Measurements from ENCODE around the gene TMIGD2. TPM values are rescaled to one million over a fixed set of nuclear protein-coding genes. Genes with fewer than 3 reads are reported as not detected.
"Not testable (repeated sequence)": the region's sequence is repeated elsewhere in the genome, so short reads cannot be mapped to it uniquely, and the experiment has no call there.

TMIGD2 gene
- total RNA-seq, 1 donor from 2014 or later, result not detected

- no peak for DNase-seq
Measured at GRCh38 chr19:4297901-4298809, 4.0 kb downstream of the TMIGD2 start.

- DNase-seq, result peak; percentile 80
Measured at GRCh38 chr19:4295972-4296771, 6.0 kb downstream of the TMIGD2 start.

GRCh38 chr19:4294389-4294788, 7.8 kb downstream of the TMIGD2 start:
- no peak for DNase-seq

GRCh38 chr19:4292515-4292914, 9.7 kb downstream of the TMIGD2 start:
- DNase-seq, result no peak

GRCh38 chr19:4291184-4291732, 10.9 kb downstream of the TMIGD2 start:
- DNase-seq, result no peak

GRCh38 chr19:4288091-4288777, 14.0 kb downstream of the TMIGD2 start:
- DNase-seq, result no peak

- DNase-seq, result not testable (repeated sequence)
Measured at GRCh38 chr19:4286141-4286540, 16.0 kb downstream of the TMIGD2 start.

- DNase-seq, result no peak
Measured at GRCh38 chr19:4284974-4285373, 17.2 kb downstream of the TMIGD2 start.

GRCh38 chr19:4284176-4284958, 17.8 kb downstream of the TMIGD2 start:
- DNase-seq, result no peak

GRCh38 chr19:4279530-4280422, 22.4 kb downstream of the TMIGD2 start:
- DNase-seq, result no peak

- no peak for DNase-seq
Measured at GRCh38 chr19:4279267-4279529, 23.0 kb downstream of the TMIGD2 start.

- peak; percentile 89 for DNase-seq
Measured at GRCh38 chr19:4278419-4279266, 23.5 kb downstream of the TMIGD2 start, which contains the start of gene SHD. SHD (plus strand) TSS chr19:4279266; CDS start chr19:4280064, 798 bp downstream.

GRCh38 chr19:4278010-4278409, 24.2 kb downstream of the TMIGD2 start:
- DNase-seq, result no peak

- DNase-seq, result no peak
Measured at GRCh38 chr19:4277191-4277696, 24.9 kb downstream of the TMIGD2 start.

- DNase-seq, result not testable (repeated sequence)
Measured at GRCh38 chr19:4274321-4274686, 27.9 kb downstream of the TMIGD2 start.

- no peak for DNase-seq
Measured at GRCh38 chr19:4272894-4273293, 29.3 kb downstream of the TMIGD2 start.

GRCh38 chr19:4268816-4269430, 33.3 kb downstream of the TMIGD2 start:
- DNase-seq, result no peak

GRCh38 chr19:4267901-4268815, 34.0 kb downstream of the TMIGD2 start:
- no peak for DNase-seq

Data from tongue (tissue), 2 donors.